Breast epithelium (tissue), 4 donors: ENCODE data around the gene PSD2. TPM values are rescaled to one million over a fixed set of nuclear protein-coding genes. Genes with fewer than 3 reads are reported as not detected.
"Not testable (repeated sequence)": the region's sequence is repeated elsewhere in the genome, so short reads cannot be mapped to it uniquely, and the experiment has no call there.

Experiments
- DNase-seq, 2 donors: peaks; one replicate each; pipeline ENCODE4 v3.0.0-alpha.2; 2019; ENCODE audit warnings: low spot score in 2 of 2
- H3K27ac ChIP-seq, 2 donors: fragments of 200-600 bp; sonication (generic) in 1 of 2; one replicate each; pipeline ENCODE4 v1.5.1; 2016 to 2019; ENCODE audit warnings: mild to moderate bottlenecking in 1 of 2
- H3K27me3 ChIP-seq, 2 donors: fragments of 200-600 bp; sonication (generic) in 1 of 2; one replicate each; pipeline versions ENCODE4 v1.5.1 to v1.6.0; 2017 to 2019; ENCODE audit warnings: control low read depth in 1 of 2, mild to moderate bottlenecking in 1 of 2
- H3K36me3 ChIP-seq: fragments of 200-600 bp; one replicate; pipeline ENCODE4 v1.5.1; 2019
- H3K4me1 ChIP-seq, 2 donors: fragments of 200-600 bp; sonication (generic); one replicate each; pipeline ENCODE4 v1.5.1; 2016 to 2019; ENCODE audit warnings: control low read depth in 1 of 2
- H3K4me3 ChIP-seq, 3 donors: fragments of 200-600 bp; sonication (generic); 1 replicate in 2 of 3; 2 replicates in 1 of 3; pipeline ENCODE4 v1.5.1; 2016 to 2019; ENCODE audit warnings: mild to moderate bottlenecking in 3 of 3, moderate library complexity in 2 of 3
- H3K9me3 ChIP-seq, 2 donors: fragments of 200-600 bp; sonication (generic) in 1 of 2; one replicate each; pipeline ENCODE4 v1.5.1; 2016 to 2019; ENCODE audit warnings: control low read depth in 1 of 2
- CTCF ChIP-seq, 3 donors: fragments of 450-650 bp; IDR thresholded peaks; one replicate each; pipeline ENCODE4 v1.5.1; 2016 to 2017; ENCODE audit warnings: antibody characterized with exemption in 3 of 3, mild to moderate bottlenecking in 3 of 3, moderate library complexity in 3 of 3
- POLR2A ChIP-seq: fragments of 450-650 bp; IDR thresholded peaks from one replicate; pipeline ENCODE4 v1.6.1; 2016; ENCODE audit warnings: antibody characterized with exemption, mild to moderate bottlenecking, moderate library complexity
- POLR2AphosphoS5 ChIP-seq, 3 donors: sonication (generic); formaldehyde crosslinking; IDR thresholded peaks; one replicate each; pipeline ENCODE4 v1.6.1; 2017; ENCODE audit warnings: antibody characterized with exemption in 3 of 3
- intact Hi-C: fragments of 100-400 bp; cut with DNase I; formaldehyde crosslinking; loops from one replicate; pipeline ENCODE4 v1.15.1; 2023; ENCODE audit warnings: low total_unique reads
- total RNA-seq, 3 donors: library from RNA; depleted of rRNA; stranded (reverse); fragments of >200 nt; gene quantifications; one replicate each; pipeline ENCODE4 v1.1.0, GENCODE V29; 2016

Gene PSD2
- total RNA-seq, 3 donors from 2014 or later: 0.66 to 1.8 TPM; not detected in 1

DNA sequence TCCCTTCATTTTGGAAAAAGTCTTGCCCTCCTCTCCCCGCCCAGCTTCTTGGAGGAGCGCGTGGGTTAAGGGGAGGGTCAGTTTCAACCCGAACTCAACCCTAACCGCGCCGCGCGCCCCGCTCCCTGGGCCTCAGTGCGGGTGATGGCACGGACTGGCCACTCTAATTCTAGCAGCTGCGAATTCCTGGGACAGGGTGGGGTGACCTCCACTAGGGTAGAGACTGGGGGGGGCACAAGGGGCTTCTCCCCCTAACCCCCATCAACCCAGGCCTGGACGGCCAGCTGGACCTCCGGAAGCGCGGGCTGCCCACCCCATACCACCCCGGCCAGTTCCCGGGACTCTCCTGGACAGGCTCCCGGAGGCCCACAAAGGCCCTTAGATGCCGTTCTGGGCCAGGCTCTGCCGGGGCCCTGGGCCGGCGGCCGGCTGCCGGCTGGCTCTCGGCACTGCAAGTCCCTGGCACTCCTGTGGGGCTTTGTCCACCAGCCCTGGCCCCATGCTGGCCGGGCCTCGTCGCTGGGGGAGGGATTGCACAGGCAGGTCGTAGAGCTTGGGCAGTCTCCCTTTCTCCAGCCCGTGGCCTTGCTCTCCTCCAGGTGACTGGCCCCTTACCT is 7.2 kb upstream of the PSD2 start:
- Histone ChIP-seq H3K36me3 (no peaks in the 10 kb centered on the region), H3K27ac (peak overlapping the region; percentile 69 to 84), H3K27me3 (no peaks in the 10 kb centered on the region), H3K4me1 (no peaks in the 10 kb centered on the region), H3K4me3 (peak overlapping the region; percentile 54 to 74 (median 61)), H3K9me3 (no peaks in the 10 kb centered on the region)
- peak in 1 of 2 donors; percentile 35 for DNase-seq
- intact Hi-C loops: loop anchor here (5.0 to 10.0 kb wide), 2 partner anchors 59 to 366 kb away; no protein-coding TSS in a partner anchor
- TF ChIP-seq CTCF (IDR thresholded peaks at IDR 0.05): no peak
- no peak for TF ChIP-seq POLR2A

DNA sequence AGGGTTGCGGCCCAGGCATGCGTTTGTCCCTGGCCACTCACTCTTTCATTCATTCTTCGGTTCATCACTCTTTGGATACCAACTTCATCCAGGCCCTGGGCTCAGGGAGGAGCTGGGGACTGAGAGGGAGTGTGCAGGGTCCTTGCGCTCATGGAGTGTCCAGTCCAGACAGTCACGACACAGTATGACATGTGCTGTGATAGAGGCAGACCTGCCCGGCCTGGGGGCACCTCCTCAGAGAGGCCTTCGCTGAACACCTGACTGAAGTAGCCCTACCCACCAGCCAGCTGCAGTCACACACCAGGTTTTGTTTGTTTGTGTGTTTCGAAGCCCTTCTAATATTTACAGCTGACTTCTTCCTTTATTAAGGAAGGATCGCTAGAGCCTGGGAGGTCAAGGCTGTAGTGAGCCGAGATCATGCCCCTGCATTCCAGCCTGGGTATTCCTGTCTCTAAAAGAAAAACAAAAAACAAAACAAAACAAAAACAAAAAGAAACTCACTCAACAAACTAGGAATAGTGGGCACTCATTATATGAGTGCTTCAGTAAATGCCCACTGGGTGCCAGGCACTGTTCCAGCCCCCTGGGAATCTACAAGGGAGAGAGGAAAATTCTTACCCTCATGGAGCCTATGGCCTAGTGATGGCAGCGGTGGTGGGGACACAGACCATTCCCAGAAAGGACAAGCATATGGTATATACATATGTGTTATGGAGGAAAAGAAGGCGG is 6.3 kb upstream of the PSD2 start:
- no peaks in the 10 kb centered on the region for H3K4me1 ChIP-seq
- DNase-seq: no peak
- no peaks in the 10 kb centered on the region for H3K9me3 ChIP-seq
- H3K27ac ChIP-seq: peak overlapping the region; percentile 69 to 84
- no peaks in the 10 kb centered on the region for H3K27me3 ChIP-seq
- no peak for TF ChIP-seq CTCF (IDR thresholded peaks at IDR 0.05)
- TF ChIP-seq POLR2AphosphoS5 (IDR thresholded peaks at IDR 0.05): no peak
- no peak for TF ChIP-seq POLR2A
- H3K36me3 ChIP-seq: no peaks in the 10 kb centered on the region
- intact Hi-C loops: loop anchor here (5.0 to 10.0 kb wide), 2 partner anchors 58 to 366 kb away; no protein-coding TSS in a partner anchor
- H3K4me3 ChIP-seq: no peak overlapping the region

DNA sequence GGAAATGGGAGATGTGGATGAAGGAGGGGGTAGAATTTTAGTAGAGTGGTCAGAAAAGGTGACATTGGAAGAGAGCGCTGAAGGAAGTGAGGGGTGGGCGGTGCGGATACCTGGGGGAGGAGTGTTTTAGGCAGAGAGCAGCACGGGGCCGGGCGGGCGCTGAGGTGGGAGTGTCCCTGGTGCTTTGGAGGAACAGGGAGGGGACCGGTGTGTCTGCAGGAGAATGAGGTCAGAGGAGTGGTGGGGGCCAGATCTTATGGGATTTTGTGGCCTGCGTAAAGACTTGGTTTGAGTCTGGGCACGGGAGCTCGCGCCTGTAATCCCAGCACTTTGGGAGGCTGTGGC is 5.8 kb upstream of the PSD2 start:
- Histone ChIP-seq H3K27ac (no peak overlapping the region), H3K36me3 (no peaks in the 10 kb centered on the region), H3K4me3 (no peak overlapping the region), H3K27me3 (no peaks in the 10 kb centered on the region), H3K4me1 (no peaks in the 10 kb centered on the region), H3K9me3 (no peaks in the 10 kb centered on the region)
- intact Hi-C loops: loop anchor here (5.0 to 10.0 kb wide), 3 partner anchors 57 to 365 kb away; no protein-coding TSS in a partner anchor
- TF ChIP-seq POLR2A (no peak), CTCF (IDR thresholded peaks at IDR 0.05) (no peak), POLR2AphosphoS5 (IDR thresholded peaks at IDR 0.05) (no peak)
- no peak for DNase-seq

DNA sequence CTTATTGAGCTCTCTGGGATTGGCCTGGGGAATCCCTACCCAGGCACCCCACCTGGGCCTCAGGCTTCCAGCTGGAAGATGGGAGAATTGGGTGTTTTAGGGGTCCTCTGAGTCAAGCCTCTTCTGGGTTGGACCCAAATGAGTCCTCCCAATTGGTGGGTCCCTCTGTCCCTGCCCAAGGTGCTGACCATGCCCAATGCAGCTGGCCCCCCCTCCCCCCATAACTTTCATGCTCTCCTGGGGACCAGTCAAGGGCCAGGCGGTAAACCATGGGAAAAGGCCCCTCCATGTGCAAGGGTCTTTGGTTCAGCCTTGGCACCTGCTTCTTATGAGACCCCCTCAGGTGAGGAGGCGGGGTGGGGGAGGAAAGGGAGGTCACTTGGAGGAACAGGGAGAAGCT is 3.4 kb upstream of the PSD2 start:
- H3K36me3 ChIP-seq: no peaks in the 10 kb centered on the region
- peaks cover 6 to 7% of the 10 kb centered on the region in 2 donors for H3K4me1 ChIP-seq
- TF ChIP-seq POLR2AphosphoS5 (IDR thresholded peaks at IDR 0.05) (no peak), POLR2A (no peak), CTCF (IDR thresholded peaks at IDR 0.05) (no peak)
- H3K9me3 ChIP-seq: no peaks in the 10 kb centered on the region
- no peak overlapping the region for H3K4me3 ChIP-seq
- no peak for DNase-seq
- H3K27ac ChIP-seq: no peak overlapping the region
- intact Hi-C loops: loop anchor here (10.0 kb wide), 1 partner anchor 173 kb away; no protein-coding TSS in a partner anchor
- H3K27me3 ChIP-seq: peaks cover 12 to 13% of the 10 kb centered on the region in 2 donors

DNA sequence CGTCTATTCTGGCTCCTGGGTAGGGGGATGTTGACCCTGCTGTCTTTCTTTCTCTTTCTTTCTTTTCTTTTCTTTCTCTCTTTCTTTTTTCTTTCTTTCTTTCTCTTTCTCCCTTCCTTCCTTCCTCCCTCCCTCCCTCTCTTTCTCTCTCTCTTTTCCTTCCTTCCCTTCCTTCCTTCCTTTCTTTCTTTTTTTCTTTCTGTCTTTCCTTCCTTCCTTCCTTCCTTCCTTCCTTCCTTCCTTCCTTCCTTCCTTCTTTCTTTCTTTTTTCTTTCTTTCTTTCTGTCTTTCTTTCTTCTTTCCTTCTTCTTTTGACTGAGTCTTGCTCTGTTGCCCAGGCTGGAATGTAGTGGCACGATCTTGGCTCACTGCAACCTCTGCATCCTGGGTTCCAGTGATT is 3.0 kb upstream of the PSD2 start:
- H3K4me3 ChIP-seq, H3K4me1 ChIP-seq, H3K36me3 ChIP-seq, DNase-seq, H3K27ac ChIP-seq, H3K9me3 ChIP-seq: not testable (repeated sequence)
- intact Hi-C loops: loop anchor here (10.0 kb wide), 1 partner anchor 172 kb away; no protein-coding TSS in a partner anchor
- H3K27me3 ChIP-seq: peaks cover 15% of the 10 kb centered on the region in 2 donors
